Fibroblast of pulmonary artery (primary cell): Measurements from ENCODE around the gene CAV1.
"Not testable (repeated sequence)": the region's sequence is repeated elsewhere in the genome, so short reads cannot be mapped to it uniquely, and the experiment has no call there.

Experiments
- DNase-seq: peaks from one replicate; pipeline ENCODE4 v3.0.0-alpha.2; 2010; ENCODE audit warnings: low read depth
- H3K4me3 ChIP-seq: replicated peaks from 2 replicates; pipeline ENCODE4 v1.5.1; 2011; ENCODE audit warnings: low read depth, mild to moderate bottlenecking, control low read depth, low read length, moderate library complexity
- CTCF ChIP-seq: IDR thresholded peaks from 2 replicates; pipeline ENCODE4 v1.5.1; 2011; ENCODE audit warnings: mild to moderate bottlenecking, control low read depth, low read length, inconsistent platforms; ENCODE audit errors: missing control alignments

The CAV1 gene

GRCh38 chr7:116524609-116525297 is at the start of gene CAV1:
Gene CAV1 (plus strand): TSS chr7:116525036. CDS start chr7:116525063, 27 bp downstream.
- DNase-seq = peak; percentile 92
- peak; percentile 19 for TF ChIP-seq CTCF
- H3K4me3 ChIP-seq = peak within 1 kb of the TSS; percentile 78

- no peak for TF ChIP-seq CTCF
- DNase-seq = no peak
- H3K4me3 ChIP-seq = no peak overlapping the region
Observed at GRCh38 chr7:116477625-116478024, 47.2 kb upstream of the CAV1 start.

- no peak for TF ChIP-seq CTCF
- no peak overlapping the region for H3K4me3 ChIP-seq
- DNase-seq = no peak
Observed at GRCh38 chr7:116478834-116479233, 46.0 kb upstream of the CAV1 start.

GRCh38 chr7:116483271-116483942 is 41.4 kb upstream of the CAV1 start:
- no peak for DNase-seq
- no peak for TF ChIP-seq CTCF

GRCh38 chr7:116484389-116484788 is 40.4 kb upstream of the CAV1 start:
- not testable (repeated sequence) for H3K4me3 ChIP-seq, DNase-seq

More at GRCh38 chr7:116483271-116483942, 41.4 kb upstream of the CAV1 start:
- no peak overlapping the region for H3K4me3 ChIP-seq

- TF ChIP-seq CTCF = no peak
- no peak for DNase-seq
- no peak overlapping the region for H3K4me3 ChIP-seq
Observed at GRCh38 chr7:116487907-116488521, 36.8 kb upstream of the CAV1 start.

GRCh38 chr7:116490351-116490750 is 34.5 kb upstream of the CAV1 start:
- DNase-seq = no peak
- H3K4me3 ChIP-seq = no peak overlapping the region
- no peak for TF ChIP-seq CTCF
